ENCODE measurements around the gene FCHSD2. TPM values are rescaled to one million over a fixed set of nuclear protein-coding genes. Genes with fewer than 3 reads are reported as not detected.
"Not testable (repeated sequence)": the region's sequence is repeated elsewhere in the genome, so short reads cannot be mapped to it uniquely, and the experiment has no call there.

The FCHSD2 gene
- total and polyA plus RNA-seq, 4 donors = 7.6 to 18.7 (median 9.9) TPM

DNA sequence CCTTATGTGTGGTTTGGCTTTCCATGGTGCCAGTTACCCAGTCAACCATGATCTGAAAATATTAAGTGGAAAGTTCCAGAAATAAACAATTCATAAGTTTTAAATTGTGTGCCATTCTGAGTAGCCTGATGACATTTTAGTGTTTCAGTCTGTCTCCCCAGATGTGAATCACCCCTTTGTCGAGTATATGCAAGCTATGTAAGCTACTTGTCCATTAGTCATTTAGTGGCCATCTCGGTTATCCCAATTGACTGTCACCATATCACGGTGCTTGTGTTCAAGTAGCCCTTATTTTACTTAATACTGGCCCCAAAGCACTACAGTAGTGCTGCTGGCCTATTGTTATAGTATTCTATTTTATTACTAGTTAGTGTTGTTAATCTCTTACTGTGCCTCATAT is 283.0 kb downstream of the FCHSD2 start:
- no peak for TF ChIP-seq SP1 (IDR thresholded peaks at IDR 0.05)
- TF ChIP-seq FOXA2 (IDR thresholded peaks at IDR 0.05) = no peak
- no peak for TF ChIP-seq RXRA (IDR thresholded peaks at IDR 0.05)
- no peak for TF ChIP-seq RAD21 (IDR thresholded peaks at IDR 0.05)
- no peaks in the 10 kb centered on the region for H3K9me3 ChIP-seq (ENCODE audit: control insufficient read depth in 4 of 4, low read length in 3 of 4)

DNA sequence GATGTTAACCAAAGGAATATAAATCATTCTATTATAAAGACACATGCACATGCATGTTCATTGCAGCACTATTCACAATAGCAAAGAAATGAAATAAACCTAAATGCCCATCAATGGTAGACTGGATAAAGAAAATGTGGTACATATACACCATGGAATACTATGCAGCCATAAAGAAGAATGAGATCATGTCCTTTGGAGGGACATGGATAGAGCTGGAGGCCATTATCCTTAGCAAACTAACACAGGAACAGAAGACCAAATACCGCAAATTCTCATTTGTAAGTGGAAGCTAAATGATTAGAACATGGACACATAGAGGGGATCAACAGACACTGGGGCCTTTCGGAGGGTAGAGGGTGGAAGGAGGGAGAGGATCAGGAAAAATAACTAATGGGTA is 283.9 kb downstream of the FCHSD2 start:
- not testable (repeated sequence) for H3K27ac ChIP-seq (ENCODE audit: low read depth in 1 of 2, low read length in 2 of 2); H3K4me1 ChIP-seq (ENCODE audit: control insufficient read depth in 4 of 4, insufficient read depth in 4 of 4, low read length in 3 of 4); DNase-seq (ENCODE audit: low spot score); H3K27me3 ChIP-seq (ENCODE audit: control insufficient read depth in 4 of 4, insufficient read depth in 4 of 4, low read length in 3 of 4); H3K9me3 ChIP-seq (ENCODE audit: control insufficient read depth in 4 of 4, low read length in 3 of 4); H3K4me3 ChIP-seq (ENCODE audit: low read depth in 1 of 3, low read length in 3 of 3); H3K36me3 ChIP-seq (ENCODE audit: control insufficient read depth in 4 of 4, insufficient read depth in 3 of 4, low read depth in 1 of 4, low read length in 3 of 4); H3K9ac ChIP-seq (ENCODE audit: low read depth in 1 of 2, low read length in 2 of 2)
- WGBS = 98% methylated on average over 2 of the region's 2 CpGs

More for the DNA sequence above, 283.0 kb downstream of the FCHSD2 start:
- peaks cover 0 to 5% (median 3%) of the 10 kb centered on the region in 4 donors for H3K36me3 ChIP-seq (ENCODE audit: control insufficient read depth in 4 of 4, insufficient read depth in 3 of 4, low read depth in 1 of 4, low read length in 3 of 4)
- H3K27me3 ChIP-seq (ENCODE audit: control insufficient read depth in 4 of 4, insufficient read depth in 4 of 4, low read length in 3 of 4) = no peaks in the 10 kb centered on the region
- no peak overlapping the region for H3K27ac ChIP-seq (ENCODE audit: low read depth in 1 of 2, low read length in 2 of 2)
- H3K9ac ChIP-seq (ENCODE audit: low read depth in 1 of 2, low read length in 2 of 2) = no peak overlapping the region
- H3K4me1 ChIP-seq (ENCODE audit: control insufficient read depth in 4 of 4, insufficient read depth in 4 of 4, low read length in 3 of 4) = no peaks in the 10 kb centered on the region
- WGBS = 98% methylated on average over 3 of the region's 3 CpGs
- DNase-seq (ENCODE audit: low spot score) = no peak
- H3K4me3 ChIP-seq (ENCODE audit: low read depth in 1 of 3, low read length in 3 of 3) = no peak overlapping the region

DNA sequence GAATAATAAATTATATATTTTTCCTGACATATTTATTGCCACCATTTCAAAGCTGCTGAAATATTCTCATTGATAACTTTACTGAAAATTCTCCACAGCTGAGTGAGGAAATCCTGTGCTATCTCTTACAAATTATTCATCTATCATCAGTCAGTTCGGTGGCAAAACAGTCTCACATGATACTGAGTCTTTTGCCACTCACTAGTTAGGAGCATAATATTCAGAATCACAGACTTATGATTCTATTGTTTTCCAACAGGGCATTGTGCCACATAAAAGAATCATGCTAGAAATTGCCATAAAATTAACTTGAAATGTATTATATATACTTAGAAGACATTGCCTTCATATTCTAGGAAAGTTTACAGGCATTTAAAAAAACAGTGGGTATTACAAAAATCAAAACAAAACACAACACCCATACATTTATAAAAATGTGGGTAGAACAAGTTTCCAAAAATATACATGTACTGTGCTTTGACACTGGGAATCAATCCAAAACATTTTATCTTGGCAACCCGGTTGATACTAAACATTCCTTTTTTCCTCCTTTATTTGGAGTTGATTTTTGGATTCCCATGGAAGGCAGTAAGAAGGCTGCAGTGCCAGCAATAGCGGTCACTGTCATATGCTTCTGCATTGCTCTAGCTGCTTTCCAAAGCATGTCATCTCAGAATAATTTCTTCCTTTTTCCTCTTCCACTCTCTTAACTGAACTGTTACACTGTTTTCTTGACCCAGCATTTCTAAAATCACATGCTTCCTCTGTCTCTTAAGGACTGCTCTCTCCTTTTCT is 285.4 kb downstream of the FCHSD2 start:
- Histone ChIP-seq H3K36me3 (ENCODE audit: control insufficient read depth in 4 of 4, insufficient read depth in 3 of 4, low read depth in 1 of 4, low read length in 3 of 4) (peaks cover 0 to 5% (median 3%) of the 10 kb centered on the region in 4 donors), H3K27ac (ENCODE audit: low read depth in 1 of 2, low read length in 2 of 2) (no peak overlapping the region), H3K9ac (ENCODE audit: low read depth in 1 of 2, low read length in 2 of 2) (no peak overlapping the region), H3K4me1 (ENCODE audit: control insufficient read depth in 4 of 4, insufficient read depth in 4 of 4, low read length in 3 of 4) (no peaks in the 10 kb centered on the region), H3K9me3 (ENCODE audit: control insufficient read depth in 4 of 4, low read length in 3 of 4) (no peaks in the 10 kb centered on the region), H3K27me3 (ENCODE audit: control insufficient read depth in 4 of 4, insufficient read depth in 4 of 4, low read length in 3 of 4) (no peaks in the 10 kb centered on the region), H3K4me3 (ENCODE audit: low read depth in 1 of 3, low read length in 3 of 3) (no peak overlapping the region)
- TF ChIP-seq YY1 (IDR thresholded peaks at IDR 0.05) (no peak), RAD21 (IDR thresholded peaks at IDR 0.05) (peak in 1 of 2 donors; percentile 13), FOXA2 (IDR thresholded peaks at IDR 0.05) (no peak), NR2F2 (IDR thresholded peaks at IDR 0.05) (peak; percentile 68)
- TF ChIP-seq, protein P1, sequence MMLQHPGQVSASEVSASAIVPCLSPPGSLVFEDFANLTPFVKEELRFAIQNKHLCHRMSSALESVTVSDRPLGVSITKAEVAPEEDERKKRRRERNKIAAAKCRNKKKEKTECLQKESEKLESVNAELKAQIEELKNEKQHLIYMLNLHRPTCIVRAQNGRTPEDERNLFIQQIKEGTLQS (IDR thresholded peaks at IDR 0.05) = no peak
- DNase-seq (ENCODE audit: low spot score) = no peak
- WGBS = 39% methylated on average over 3 of the region's 3 CpGs

DNA sequence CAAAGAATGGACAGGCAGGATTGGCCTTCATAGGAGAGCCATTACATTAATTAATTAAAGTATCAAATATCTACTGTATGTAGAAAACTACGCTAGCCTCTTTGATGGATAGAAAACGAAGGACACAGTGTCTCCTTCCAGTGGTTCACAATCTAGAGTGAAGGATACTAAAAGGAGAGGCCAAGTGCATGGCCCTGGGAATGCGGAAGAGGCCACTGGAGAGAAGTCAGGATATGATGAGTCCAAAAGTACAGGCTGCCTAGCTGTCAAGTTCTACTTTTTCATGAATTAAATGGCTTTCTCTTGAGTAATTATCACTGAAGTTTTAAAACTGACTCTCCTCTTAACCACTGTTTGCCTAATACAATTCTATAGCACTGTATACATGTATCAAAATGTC is 286.1 kb downstream of the FCHSD2 start:
- H3K27ac ChIP-seq (ENCODE audit: low read depth in 1 of 2, low read length in 2 of 2) = no peak overlapping the region

More for the DNA sequence above, 286.1 kb downstream of the FCHSD2 start:
- TF ChIP-seq RXRA (IDR thresholded peaks at IDR 0.05) (peak in 1 of 2 donors; percentile 7), NR2F2 (IDR thresholded peaks at IDR 0.05) (peak; percentile 63), HNF4A (conservative IDR thresholded peaks at IDR 0.05) (no peak), RAD21 (IDR thresholded peaks at IDR 0.05) (peak in 1 of 2 donors; percentile 12), GABPA (IDR thresholded peaks at IDR 0.05 in 1 of 2, conservative IDR thresholded peaks at IDR 0.05 in 1 of 2) (no peak)
- no peak overlapping the region for H3K9ac ChIP-seq (ENCODE audit: low read depth in 1 of 2, low read length in 2 of 2)
- no peak for DNase-seq (ENCODE audit: low spot score)
- H3K4me1 ChIP-seq (ENCODE audit: control insufficient read depth in 4 of 4, insufficient read depth in 4 of 4, low read length in 3 of 4) = no peaks in the 10 kb centered on the region
- no peaks in the 10 kb centered on the region for H3K9me3 ChIP-seq (ENCODE audit: control insufficient read depth in 4 of 4, low read length in 3 of 4)
- H3K36me3 ChIP-seq (ENCODE audit: control insufficient read depth in 4 of 4, insufficient read depth in 3 of 4, low read depth in 1 of 4, low read length in 3 of 4) = peaks cover 0 to 5% (median 3%) of the 10 kb centered on the region in 4 donors
- no peaks in the 10 kb centered on the region for H3K27me3 ChIP-seq (ENCODE audit: control insufficient read depth in 4 of 4, insufficient read depth in 4 of 4, low read length in 3 of 4)
- 75% methylated on average over 3 of the region's 3 CpGs for WGBS
- H3K4me3 ChIP-seq (ENCODE audit: low read depth in 1 of 3, low read length in 3 of 3) = no peak overlapping the region

Data from liver (tissue), 9 donors.